H1 (cell line): ENCODE measurements around the gene CNTN5. TPM values are rescaled to one million over a fixed set of nuclear protein-coding genes. Genes with fewer than 3 reads are reported as not detected.

Experiments used
- CTCF ChIA-PET: fragments of 300-600 bp; sonication (Branson Sonifier 250); formaldehyde crosslinking; loops from one replicate; lab custom pipeline; 2021; ENCODE audit not compliant: partially characterized antibody; lab: Charles Lee
- POLR2A ChIA-PET: fragments of 300-600 bp; sonication (Branson Sonifier 250); formaldehyde crosslinking; loops from one replicate; lab custom pipeline; 2021; ENCODE audit warnings: inconsistent platforms; ENCODE audit not compliant: partially characterized antibody; lab: Charles Lee
- DNase-seq, 2 experiments: peaks; one replicate each; pipeline versions ENCODE4 v3.0.0 to v3.0.0-alpha.2; 2010 to 2022; ENCODE audit warnings: low spot score in 2 of 2, low read depth in 1 of 2, mixed read lengths in 1 of 2
- FAIRE-seq: peaks from 2 replicates; lab custom pipeline; 2011; peaks lifted over from hg19 to GRCh38; lab: Jason Lieb, UNC
- H2AFZ ChIP-seq: 2 replicates; pipeline ENCODE4 v1.8.1; 2012; ENCODE audit warnings: low read length, inconsistent platforms
- H2AK5ac ChIP-seq: 2 replicates; pipeline ENCODE4 v1.6.1; 2013; ENCODE audit warnings: low read depth, low read length
- H2BK120ac ChIP-seq: replicated peaks from 2 replicates; pipeline ENCODE3; 2013; ENCODE audit warnings: low read depth, low read length, inconsistent platforms
- H2BK12ac ChIP-seq: 2 replicates; pipeline ENCODE4 v1.6.1; 2013; ENCODE audit warnings: low read depth, low read length
- H2BK15ac ChIP-seq: 2 replicates; pipeline ENCODE4 v1.6.1; 2013; ENCODE audit warnings: low read length
- H2BK20ac ChIP-seq: 2 replicates; pipeline ENCODE4 v1.6.1; 2013; ENCODE audit warnings: low read length
- H2BK5ac ChIP-seq: 2 replicates; pipeline ENCODE4 v1.6.1; 2013; ENCODE audit warnings: low read depth, low read length
- H3K14ac ChIP-seq: 2 replicates; pipeline ENCODE4 v1.6.1; 2013; ENCODE audit warnings: inconsistent platforms; ENCODE audit not compliant: insufficient read length
- H3K18ac ChIP-seq: 2 replicates; pipeline ENCODE4 v1.6.1; 2013; ENCODE audit warnings: low read length; ENCODE audit errors: extremely low read depth
- H3K23ac ChIP-seq: 2 replicates; pipeline ENCODE4 v1.6.1; 2013; ENCODE audit warnings: inconsistent platforms; ENCODE audit not compliant: insufficient read length
- H3K23me2 ChIP-seq: 2 replicates; pipeline ENCODE4 v1.6.1; 2013; ENCODE audit warnings: low read depth, low read length
- H3K27ac ChIP-seq: 2 replicates; pipeline ENCODE4 v1.6.1; 2011; ENCODE audit warnings: low read depth, low read length, inconsistent platforms
- H3K27me3 ChIP-seq, 4 experiments: replicated peaks in 1 of 4; 1 replicate in 1 of 4; 2 replicates in 3 of 4; pipeline versions ENCODE4 v1.6.1 to v1.8.1; 2011 to 2013; ENCODE audit warnings: low read length in 3 of 4, mild to moderate bottlenecking in 3 of 4, inconsistent platforms in 2 of 4, mixed read lengths in 2 of 4, moderate library complexity in 1 of 4; ENCODE audit not compliant: control insufficient read depth in 3 of 4, insufficient read depth in 3 of 4; ENCODE audit errors: extremely low read depth in 1 of 4
- H3K36me3 ChIP-seq, 4 experiments: 2 replicates each; pipeline versions ENCODE4 v1.6.1 to v1.8.1; 2011 to 2013; ENCODE audit warnings: mild to moderate bottlenecking in 4 of 4, low read length in 3 of 4, moderate library complexity in 2 of 4, control low read depth in 1 of 4, inconsistent platforms in 1 of 4; ENCODE audit not compliant: insufficient read depth in 4 of 4, control insufficient read depth in 2 of 4
- H3K4ac ChIP-seq: replicated peaks from 2 replicates; pipeline ENCODE3; 2013; ENCODE audit warnings: low read length, low read depth, mixed read lengths, inconsistent platforms; ENCODE audit not compliant: insufficient read length
- H3K4me1 ChIP-seq, 4 experiments: replicated peaks in 1 of 4; 1 replicate in 1 of 4; 2 replicates in 3 of 4; pipeline versions ENCODE4 v1.6.1 to v1.8.1; 2011 to 2013; ENCODE audit warnings: low read length in 3 of 4, inconsistent platforms in 2 of 4, mixed read lengths in 1 of 4; ENCODE audit not compliant: insufficient read depth in 4 of 4, control insufficient read depth in 3 of 4
- H3K4me2 ChIP-seq, 2 experiments: 2 replicates each; pipeline versions ENCODE4 v1.6.1 to v1.8.1; 2011 to 2013; ENCODE audit warnings: low read depth in 2 of 2, low read length in 2 of 2, control low read depth in 1 of 2, inconsistent platforms in 1 of 2, mild to moderate bottlenecking in 1 of 2; ENCODE audit not compliant: insufficient read depth in 1 of 2
- H3K4me3 ChIP-seq, 4 experiments: fragments of 200-600, 300-600 bp in 1 of 4; sonication (generic), shearing (Covaris generic), sonication (Bioruptor Twin) in 1 of 4; 2 replicates each; pipeline versions ENCODE4 v1.5.1 to v1.8.1; 2011 to 2016; ENCODE audit warnings: low read length in 4 of 4, low read depth in 3 of 4, control low read depth in 2 of 4, inconsistent platforms in 2 of 4, mild to moderate bottlenecking in 2 of 4, mixed read lengths in 1 of 4, moderate library complexity in 1 of 4; ENCODE audit not compliant: insufficient read depth in 2 of 4; ENCODE audit errors: extremely low read depth in 1 of 4
- H3K56ac ChIP-seq: replicated peaks from 2 replicates; pipeline ENCODE3; 2013; ENCODE audit warnings: low read depth, mild to moderate bottlenecking, mixed read lengths, low read length, inconsistent platforms; ENCODE audit not compliant: insufficient read length
- H3K79me1 ChIP-seq: 2 replicates; pipeline ENCODE4 v1.6.1; 2013; ENCODE audit warnings: low read depth, low read length, control low read depth
- H3K79me2 ChIP-seq, 2 experiments: 2 replicates each; pipeline versions ENCODE4 v1.6.1 to v1.8.1; 2012 to 2013; ENCODE audit warnings: low read length in 2 of 2, mild to moderate bottlenecking in 2 of 2, inconsistent platforms in 1 of 2; ENCODE audit not compliant: insufficient read depth in 2 of 2, control insufficient read depth in 1 of 2
- H3K9ac ChIP-seq, 4 experiments: replicated peaks in 1 of 4; 1 replicate in 1 of 4; 2 replicates in 3 of 4; pipeline versions ENCODE4 v1.6.1 to v1.8.1; 2011 to 2013; ENCODE audit warnings: low read depth in 3 of 4, low read length in 3 of 4, control low read depth in 2 of 4, mild to moderate bottlenecking in 2 of 4, moderate library complexity in 2 of 4, inconsistent platforms in 1 of 4; ENCODE audit errors: extremely low read depth in 1 of 4
- H3K9me3 ChIP-seq, 2 experiments: 2 replicates each; pipeline versions ENCODE4 v1.6.1 to v1.8.1; 2012 to 2013; ENCODE audit warnings: mild to moderate bottlenecking in 2 of 2, moderate library complexity in 2 of 2, control low read depth in 1 of 2, inconsistent platforms in 1 of 2, low read depth in 1 of 2, low read length in 1 of 2, mixed read lengths in 1 of 2; ENCODE audit not compliant: insufficient read depth in 2 of 2
- H4K20me1 ChIP-seq, 2 experiments: replicated peaks in 1 of 2; 2 replicates each; pipeline versions ENCODE3 to v1.8.1; 2011 to 2013; ENCODE audit warnings: inconsistent platforms in 2 of 2, low read length in 2 of 2, mild to moderate bottlenecking in 1 of 2; ENCODE audit not compliant: insufficient read depth in 2 of 2, control insufficient read depth in 1 of 2
- H4K5ac ChIP-seq: 2 replicates; pipeline ENCODE4 v1.6.1; 2013; ENCODE audit warnings: low read length, low read depth, mixed read lengths, inconsistent platforms; ENCODE audit not compliant: insufficient read length
- H4K8ac ChIP-seq: 2 replicates; pipeline ENCODE4 v1.8.0; 2013; ENCODE audit warnings: mild to moderate bottlenecking, moderate library complexity, low read length, inconsistent platforms; ENCODE audit not compliant: insufficient read depth; ENCODE audit errors: extremely low read depth
- H4K91ac ChIP-seq: replicated peaks from 2 replicates; pipeline ENCODE3; 2013; ENCODE audit warnings: low read length, mixed read lengths, inconsistent platforms; ENCODE audit not compliant: insufficient read length
- ATF3 ChIP-seq: IDR thresholded peaks from 2 replicates; pipeline ENCODE4 v1.6.1; 2011; ENCODE audit warnings: low read depth, mild to moderate bottlenecking, low read length; ENCODE audit not compliant: insufficient read depth
- BCL11A ChIP-seq, 2 experiments: IDR thresholded peaks; one replicate each; pipeline ENCODE4 v1.6.1; 2011; ENCODE audit warnings: low read depth in 2 of 2, low read length in 2 of 2, mild to moderate bottlenecking in 2 of 2
- CHD2 ChIP-seq: IDR thresholded peaks from 2 replicates; pipeline ENCODE4 v1.6.1; 2012; ENCODE audit warnings: low read length, improper control_type of control experiment
- CREB1 ChIP-seq: IDR thresholded peaks from 2 replicates; pipeline ENCODE4 v1.6.1; 2012; ENCODE audit warnings: inconsistent platforms
- EGR1 ChIP-seq: IDR thresholded peaks from 2 replicates; pipeline ENCODE4 v1.6.1; 2011; ENCODE audit warnings: low read depth, low read length, borderline replicate concordance
- GTF2F1 ChIP-seq: IDR thresholded peaks from 2 replicates; pipeline ENCODE4 v1.6.1; 2012; ENCODE audit warnings: low read depth, low read length, improper control_type of control experiment, borderline replicate concordance
- HDAC2 ChIP-seq, 2 experiments: fragments of 300-600 bp in 1 of 2; sonication (generic) in 1 of 2; IDR thresholded peaks; 2 replicates each; pipeline ENCODE4 v1.6.1; 2011 to 2012; ENCODE audit warnings: low read depth in 2 of 2, low read length in 2 of 2, mild to moderate bottlenecking in 2 of 2, moderate library complexity in 2 of 2, borderline replicate concordance in 1 of 2, inconsistent platforms in 1 of 2
- RXRA ChIP-seq: IDR thresholded peaks from 2 replicates; pipeline ENCODE4 v1.6.1; 2011; ENCODE audit warnings: low read depth, mild to moderate bottlenecking, low read length, moderate library complexity; ENCODE audit not compliant: insufficient read depth
- SIN3A ChIP-seq, 2 experiments: IDR thresholded peaks in 1 of 2; conservative IDR thresholded peaks in 1 of 2; 2 replicates each; pipeline ENCODE4 v1.6.1; 2011 to 2012; ENCODE audit warnings: low read length in 2 of 2, improper control_type of control experiment in 1 of 2, low read depth in 1 of 2, mild to moderate bottlenecking in 1 of 2
- SIRT6 ChIP-seq: IDR thresholded peaks from one replicate; pipeline ENCODE4 v1.7.1; 2012; ENCODE audit warnings: low read length, inconsistent platforms
- SUZ12 ChIP-seq: fragments of 200-600 bp; sonication (generic); IDR thresholded peaks from 2 replicates; pipeline ENCODE4 v1.6.1; 2012; ENCODE audit warnings: mild to moderate bottlenecking, inconsistent platforms, low read length, moderate library complexity, mixed read lengths
- WGBS, 2 experiments: shearing (Covaris generic) in 1 of 2; methylation state at CpG; one replicate each; pipeline versions ENCODE4 v1.1.6 to v1.1.7; 2013 to 2015; ENCODE audit warnings: low lambda C conversion rate in 2 of 2, mixed read lengths in 2 of 2, inconsistent platforms in 1 of 2, low coverage in 1 of 2, missing lambda C conversion rate in 1 of 2; ENCODE audit not compliant: insufficient replicate concordance in 2 of 2, insufficient coverage in 1 of 2, insufficient read length in 1 of 2; ENCODE audit errors: extremely low coverage in 1 of 2, missing lambda C conversion rate in 1 of 2; 5-methylcytosine and 5-hydroxymethylcytosine counted together
- polyA plus RNA-seq, 7 experiments: library from polyadenylated mRNA; depleted of rRNA in 3 of 7; stranded (reverse) in 5 of 7; unstranded in 2 of 7; fragments of >200 nt in 5 of 7; fragments of 200-250 nt in 2 of 7; gene quantifications; 1 replicate in 5 of 7; 2 replicates in 1 of 7; 4 replicates in 1 of 7; pipeline versions ENCODE4 v1.2.1 to v1.2.3, GENCODE V29; 2011 to 2013; ENCODE audit warnings: missing spikeins in 2 of 7, mixed read lengths in 2 of 7
- total RNA-seq: library from RNA; stranded (reverse); fragmentation: NEBNext Ultra II Directional; extraction: Animal tissue kit (Norgen Biotek cat#: 25700); gene quantifications from 2 replicates; pipeline ENCODE4 v1.2.1, GENCODE V29; 2021

CNTN5 gene
- total and polyA plus RNA-seq, 2 of the 8 experiments (the other 6 are each of a cell fraction or from before 2014, with no cell fraction given), result not detected

GRCh38 chr11:100297516-100297915 lies 1276.8 kb downstream of the CNTN5 start:
- ChIA-PET CTCF (interaction anchor here (0.6 kb wide), 1 partner anchor 733 kb away, joined by 3 read pairs; no protein-coding TSS in a partner anchor), POLR2A (no interaction called here)
- Histone ChIP-seq H2BK20ac (no peak overlapping the region), H3K4me1 (peaks cover 0 to 3% (median 0%) of the 10 kb centered on the region in 4 experiments; a peak in 1 of 7 replicates), H3K4me3 (no peak overlapping the region), H3K36me3 (no peaks in the 10 kb centered on the region), H3K4ac (no peak overlapping the region), H3K18ac (no peak overlapping the region), H3K9me3 (no peaks in the 10 kb centered on the region), H2BK15ac (no peak overlapping the region), H4K20me1 (no peaks in the 10 kb centered on the region), H4K91ac (no peak overlapping the region), H2BK5ac (no peak overlapping the region), H3K23me2 (no peaks in the 10 kb centered on the region), H4K8ac (no peak overlapping the region), H3K56ac (no peak overlapping the region), H2AK5ac (no peak overlapping the region), H2BK12ac (no peak overlapping the region), H3K4me2 (no peak overlapping the region), H3K27me3 (no peaks in the 10 kb centered on the region), H3K23ac (no peak overlapping the region), H3K27ac (no peak overlapping the region), H3K79me1 (no peaks in the 10 kb centered on the region), H3K9ac (no peak overlapping the region), H3K14ac (no peak overlapping the region), H2AFZ (no peak overlapping the region), H2BK120ac (no peak overlapping the region), H3K79me2 (no peaks in the 10 kb centered on the region), H4K5ac (no peak overlapping the region)
- 62% methylated on average over 5 of the region's 5 CpGs; no CpG with 5 or more reads in 1 of the 2 experiments for WGBS, 2 experiments
- TF ChIP-seq SUZ12 (no peak), CREB1 (no peak), HDAC2 (IDR thresholded peaks at IDR 0.05; ENCODE audit: borderline replicate concordance in 1 of 2, low read depth in 2 of 2, low read length in 2 of 2) (no peak), SIRT6 (no peak), GTF2F1 (no peak), EGR1 (no peak), BCL11A (IDR thresholded peaks at IDR 0.05; ENCODE audit: low read depth in 2 of 2, low read length in 2 of 2) (no peak), RXRA (no peak), ATF3 (no peak), CHD2 (no peak), SIN3A (conservative IDR thresholded peaks at IDR 0.05 in 1 of 2, IDR thresholded peaks at IDR 0.05 in 1 of 2; ENCODE audit: low read depth in 1 of 2, low read length in 2 of 2) (no peak)
- DNase-seq (no peak), FAIRE-seq (no peak)
